IMR-90 (cell line): Measurements from ENCODE around the gene C13orf46.

ENCODE experiments used
- BHLHE40 ChIP-seq: fragments of 150-350 bp; IDR thresholded peaks from 2 replicates; pipeline ENCODE4 v1.6.1; 2016; ENCODE audit warnings: mild to moderate bottlenecking, low read depth, low read length
- CEBPB ChIP-seq: IDR thresholded peaks from 2 replicates; pipeline ENCODE4 v1.6.1; 2012; ENCODE audit warnings: low read depth, low read length, improper control_type of control experiment
- MAFK ChIP-seq: IDR thresholded peaks from 2 replicates; pipeline ENCODE4 v1.6.1; 2012; ENCODE audit warnings: low read depth, low read length, improper control_type of control experiment
- MXI1 ChIP-seq: IDR thresholded peaks from 2 replicates; pipeline ENCODE4 v1.6.1; 2012; ENCODE audit warnings: low read depth, mild to moderate bottlenecking, low read length, moderate library complexity, borderline replicate concordance
- POLR2A ChIP-seq: IDR thresholded peaks from 2 replicates; pipeline ENCODE4 v1.6.1; 2012; ENCODE audit warnings: mild to moderate bottlenecking, low read depth, low read length
- RAD21 ChIP-seq: IDR thresholded peaks from 2 replicates; pipeline ENCODE4 v1.6.1; 2012; ENCODE audit warnings: low read length, improper control_type of control experiment
- RCOR1 ChIP-seq: IDR thresholded peaks from 2 replicates; pipeline ENCODE4 v1.6.1; 2012; ENCODE audit warnings: mild to moderate bottlenecking, low read length, improper control_type of control experiment; ENCODE audit not compliant: insufficient replicate concordance
- SMC3 ChIP-seq: fragments of 150-350 bp; IDR thresholded peaks from 2 replicates; pipeline ENCODE4 v1.6.1; 2016; ENCODE audit warnings: low read depth, mild to moderate bottlenecking, antibody characterized with exemption, low read length, moderate library complexity
- TF ChIP-seq, protein P1 (sequence below): conservative IDR thresholded peaks from 2 replicates; pipeline ENCODE4 v1.5.1; 2012; ENCODE audit warnings: mild to moderate bottlenecking, low read depth, low read length, improper control_type of control experiment
- TF ChIP-seq, protein P2 (sequence below): fragments of 150-350 bp; IDR thresholded peaks from 2 replicates; pipeline ENCODE4 v1.6.1; 2017; ENCODE audit warnings: mild to moderate bottlenecking, antibody characterized with exemption, low read length, low read depth

DNA sequence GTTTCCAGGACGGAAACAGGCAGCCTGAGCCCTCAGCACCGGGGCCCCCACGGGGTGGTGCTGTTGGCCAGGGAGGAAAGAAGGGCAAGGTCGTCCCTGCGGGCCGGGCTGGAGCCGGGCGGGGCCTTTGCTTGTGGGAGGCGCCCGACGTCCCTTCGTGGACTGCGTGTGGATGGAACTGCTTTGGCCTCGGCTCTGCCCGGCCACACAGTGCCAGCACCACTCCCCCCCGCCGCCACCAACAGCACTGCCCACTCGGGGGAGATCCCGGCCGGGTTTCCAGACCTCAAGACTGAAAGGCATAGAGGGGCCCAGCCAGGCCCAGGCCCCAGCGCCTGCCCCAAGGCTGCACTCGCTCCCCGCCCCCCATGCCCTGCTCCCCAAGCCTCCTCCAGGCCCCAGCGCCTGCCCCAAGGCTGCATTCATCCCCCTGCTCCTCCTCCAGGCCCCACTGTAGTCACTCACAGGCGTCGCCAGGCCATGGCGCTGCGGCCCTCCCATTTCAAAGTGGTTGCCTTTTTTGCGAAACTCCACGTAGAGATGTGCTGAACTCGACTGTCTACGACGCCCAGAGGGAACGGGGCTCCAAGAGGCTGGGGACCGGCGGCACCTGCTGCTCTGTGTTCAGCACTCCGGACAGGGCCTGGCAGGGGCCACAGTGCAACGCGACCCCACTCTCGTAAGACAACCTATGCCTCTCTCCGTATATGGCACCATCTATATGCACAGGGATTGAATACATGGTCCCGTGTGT, 22.5 kb downstream of the C13orf46 start:
- TF ChIP-seq, protein P1, sequence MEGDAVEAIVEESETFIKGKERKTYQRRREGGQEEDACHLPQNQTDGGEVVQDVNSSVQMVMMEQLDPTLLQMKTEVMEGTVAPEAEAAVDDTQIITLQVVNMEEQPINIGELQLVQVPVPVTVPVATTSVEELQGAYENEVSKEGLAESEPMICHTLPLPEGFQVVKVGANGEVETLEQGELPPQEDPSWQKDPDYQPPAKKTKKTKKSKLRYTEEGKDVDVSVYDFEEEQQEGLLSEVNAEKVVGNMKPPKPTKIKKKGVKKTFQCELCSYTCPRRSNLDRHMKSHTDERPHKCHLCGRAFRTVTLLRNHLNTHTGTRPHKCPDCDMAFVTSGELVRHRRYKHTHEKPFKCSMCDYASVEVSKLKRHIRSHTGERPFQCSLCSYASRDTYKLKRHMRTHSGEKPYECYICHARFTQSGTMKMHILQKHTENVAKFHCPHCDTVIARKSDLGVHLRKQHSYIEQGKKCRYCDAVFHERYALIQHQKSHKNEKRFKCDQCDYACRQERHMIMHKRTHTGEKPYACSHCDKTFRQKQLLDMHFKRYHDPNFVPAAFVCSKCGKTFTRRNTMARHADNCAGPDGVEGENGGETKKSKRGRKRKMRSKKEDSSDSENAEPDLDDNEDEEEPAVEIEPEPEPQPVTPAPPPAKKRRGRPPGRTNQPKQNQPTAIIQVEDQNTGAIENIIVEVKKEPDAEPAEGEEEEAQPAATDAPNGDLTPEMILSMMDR: peak; percentile 65
- TF ChIP-seq RCOR1 (no peak), POLR2A (no peak), SMC3 (peak; percentile 70), MAFK (no peak), MXI1 (no peak), RAD21 (peak; percentile 75), CEBPB (no peak), BHLHE40 (no peak)
- TF ChIP-seq, protein P2, sequence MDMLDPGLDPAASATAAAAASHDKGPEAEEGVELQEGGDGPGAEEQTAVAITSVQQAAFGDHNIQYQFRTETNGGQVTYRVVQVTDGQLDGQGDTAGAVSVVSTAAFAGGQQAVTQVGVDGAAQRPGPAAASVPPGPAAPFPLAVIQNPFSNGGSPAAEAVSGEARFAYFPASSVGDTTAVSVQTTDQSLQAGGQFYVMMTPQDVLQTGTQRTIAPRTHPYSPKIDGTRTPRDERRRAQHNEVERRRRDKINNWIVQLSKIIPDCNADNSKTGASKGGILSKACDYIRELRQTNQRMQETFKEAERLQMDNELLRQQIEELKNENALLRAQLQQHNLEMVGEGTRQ: no peak
